Activated CD8-positive, alpha-beta T cell treated with anti-CD3 and anti-CD28 coated beads for 36 hours (primary cell): ENCODE measurements around the gene CCL14. TPM values are rescaled to one million over a fixed set of nuclear protein-coding genes. Genes with fewer than 3 reads are reported as not detected.
"Not testable (repeated sequence)": the region's sequence is repeated elsewhere in the genome, so short reads cannot be mapped to it uniquely, and the experiment has no call there.

Source experiments
- ATAC-seq: fragments of 200-7000 bp; cut with Tn5 transposase; one replicate; pipeline ENCODE4 v1.10.0; 2021; ENCODE audit warnings: mild to moderate bottlenecking, moderate library complexity
- CTCF ChIA-PET: fragments of 350-600 bp; sonication (Branson Sonifier 250); formaldehyde crosslinking; loops from one replicate; lab custom pipeline; 2021; ENCODE audit warnings: antibody characterized with exemption; lab: Charles Lee
- POLR2A ChIA-PET: fragments of 350-600 bp; sonication (Branson Sonifier 250); formaldehyde crosslinking; loops from one replicate; lab custom pipeline; 2021; ENCODE audit warnings: antibody characterized with exemption; lab: Charles Lee
- DNase-seq: peaks from one replicate; pipeline ENCODE4 v3.0.0-alpha.2; 2020
- H3K27ac Mint-ChIP-seq: one replicate; pipeline ENCODE4 v1.8.0; 2021; ENCODE audit warnings: mild to moderate bottlenecking, mixed read lengths
- H3K27me3 Mint-ChIP-seq: one replicate; pipeline ENCODE4 v1.8.0; 2021; ENCODE audit warnings: mixed read lengths
- H3K36me3 Mint-ChIP-seq: one replicate; pipeline ENCODE4 v1.8.0; 2021; ENCODE audit warnings: low read depth, mixed read lengths
- H3K4me1 Mint-ChIP-seq: one replicate; pipeline ENCODE4 v1.8.0; 2021; ENCODE audit warnings: low read depth, mixed read lengths
- H3K4me3 Mint-ChIP-seq: one replicate; pipeline ENCODE4 v1.8.0; 2021; ENCODE audit warnings: mild to moderate bottlenecking, moderate library complexity, mixed read lengths
- H3K9me3 Mint-ChIP-seq: one replicate; pipeline ENCODE4 v1.8.0; 2021; ENCODE audit warnings: mixed read lengths
- CTCF ChIP-seq: fragments of 200-600 bp; IDR thresholded peaks from one replicate; pipeline ENCODE4 v1.8.0; 2022; ENCODE audit warnings: antibody characterized with exemption, mild to moderate bottlenecking
- intact Hi-C: fragments of 100-400 bp; cut with micrococcal nuclease; formaldehyde crosslinking; loops from one replicate; pipeline ENCODE4 v1.10.0; 2022
- total RNA-seq, 2 experiments: library from RNA; stranded (reverse); gene quantifications; one replicate each; pipeline ENCODE4 v1.2.3, GENCODE V29; 2021

CCL14 gene
- total RNA-seq, 2 experiments from 2014 or later: not detected

- POLR2A ChIA-PET: interaction anchor here (0.6 kb wide), 1 partner anchor 142 kb away, joined by 3 read pairs; no protein-coding TSS in a partner anchor
- CTCF ChIA-PET: interaction anchor here (1.1 to 1.7 kb wide), 4 partner anchors 13 to 180 kb away, joined by 3 to 6 read pairs (median 4); partner anchors contain the start of gene RDM1
- Mint-ChIP-seq H3K9me3 (no peaks in the 10 kb centered on the region), H3K27ac (no peak overlapping the region), H3K4me1 (peaks cover 7% of the 10 kb centered on the region), H3K36me3 (no peaks in the 10 kb centered on the region), H3K27me3 (no peaks in the 10 kb centered on the region), H3K4me3 (no peak overlapping the region)
- intact Hi-C loops: no loop called here
- DNase-seq (no peak), ATAC-seq (no peak)
- no peak for TF ChIP-seq CTCF
Observed at GRCh38 chr17:35944151-35944550, 42.4 kb downstream of the CCL14 start.

- ATAC-seq: no peak
- Mint-ChIP-seq H3K4me3 (no peak within 1 kb of the TSS), H3K36me3 (no peaks in the 10 kb centered on the region), H3K9me3 (no peaks in the 10 kb centered on the region), H3K4me1 (peaks cover 7% of the 10 kb centered on the region), H3K27me3 (no peaks in the 10 kb centered on the region), H3K27ac (no peak within 1 kb of the TSS)
- no peak for TF ChIP-seq CTCF
- ChIA-PET POLR2A (interaction anchor here (0.6 to 0.8 kb wide), 2 partner anchors 51 to 96 kb away, joined by 3 read pairs; no protein-coding TSS in a partner anchor), CTCF (interaction anchor here (0.7 to 1.7 kb wide), 6 partner anchors 13 to 540 kb away, joined by 3 to 6 read pairs (median 3); partner anchors contain the start of gene RDM1)
- DNase-seq: no peak
- intact Hi-C loops: no loop called here
Observed at GRCh38 chr17:35943537-35943936, 43.0 kb downstream of the CCL14 start, which contains the start of gene LYZL6. TSS of gene LYZL6 (minus strand) at chr17:35943713. CDS start at chr17:35939356, 4,357 bp downstream.

GRCh38 chr17:35942588-35943186, 43.8 kb downstream of the CCL14 start:
- intact Hi-C loops: no loop called here
- Mint-ChIP-seq H3K27me3 (no peaks in the 10 kb centered on the region), H3K27ac (no peak overlapping the region), H3K9me3 (no peaks in the 10 kb centered on the region), H3K4me1 (peaks cover 7% of the 10 kb centered on the region), H3K4me3 (no peak overlapping the region), H3K36me3 (no peaks in the 10 kb centered on the region)
- TF ChIP-seq CTCF: no peak
- CTCF ChIA-PET: interaction anchor here (0.9 to 1.7 kb wide), 4 partner anchors 12 to 541 kb away, joined by 3 to 6 read pairs (median 4); partner anchors contain the start of gene RDM1
- POLR2A ChIA-PET: interaction anchor here (0.6 to 0.8 kb wide), 2 partner anchors 50 to 95 kb away, joined by 3 read pairs; no protein-coding TSS in a partner anchor
- no peak for DNase-seq
- no peak for ATAC-seq

- ATAC-seq, H3K27me3 Mint-ChIP-seq, H3K27ac Mint-ChIP-seq, H3K4me1 Mint-ChIP-seq, DNase-seq, H3K9me3 Mint-ChIP-seq, H3K4me3 Mint-ChIP-seq, CTCF ChIA-PET, POLR2A ChIA-PET, intact Hi-C loops, H3K36me3 Mint-ChIP-seq: not testable (repeated sequence)
Observed at GRCh38 chr17:35938492-35938891, 48.0 kb downstream of the CCL14 start.

- ChIA-PET CTCF (interaction anchor here (1.3 kb wide), 1 partner anchor 87 kb away, joined by 3 read pairs; no protein-coding TSS in a partner anchor), POLR2A (interaction anchor here (0.7 kb wide), 1 partner anchor 22 kb away, joined by 3 read pairs; no protein-coding TSS in a partner anchor)
- no peak for TF ChIP-seq CTCF
- H3K27me3 Mint-ChIP-seq: peaks cover 3% of the 10 kb centered on the region
- DNase-seq (no peak), ATAC-seq (no peak)
- intact Hi-C loops: no loop called here
- peaks cover 5% of the 10 kb centered on the region for H3K4me1 Mint-ChIP-seq
- H3K36me3 Mint-ChIP-seq: no peaks in the 10 kb centered on the region
- H3K9me3 Mint-ChIP-seq: no peaks in the 10 kb centered on the region
- no peak overlapping the region for H3K4me3 Mint-ChIP-seq
- H3K27ac Mint-ChIP-seq: no peak overlapping the region
Observed at GRCh38 chr17:35936063-35936462, 50.5 kb downstream of the CCL14 start.
